Measurements from ENCODE around the gene FHIT. TPM values are rescaled to one million over a fixed set of nuclear protein-coding genes. Genes with fewer than 3 reads are reported as not detected.

FHIT gene
- total and polyA plus RNA-seq, 2 of the 4 experiments (the other 2 are of a cell fraction) = 0.07 TPM; not detected in 1

DNA sequence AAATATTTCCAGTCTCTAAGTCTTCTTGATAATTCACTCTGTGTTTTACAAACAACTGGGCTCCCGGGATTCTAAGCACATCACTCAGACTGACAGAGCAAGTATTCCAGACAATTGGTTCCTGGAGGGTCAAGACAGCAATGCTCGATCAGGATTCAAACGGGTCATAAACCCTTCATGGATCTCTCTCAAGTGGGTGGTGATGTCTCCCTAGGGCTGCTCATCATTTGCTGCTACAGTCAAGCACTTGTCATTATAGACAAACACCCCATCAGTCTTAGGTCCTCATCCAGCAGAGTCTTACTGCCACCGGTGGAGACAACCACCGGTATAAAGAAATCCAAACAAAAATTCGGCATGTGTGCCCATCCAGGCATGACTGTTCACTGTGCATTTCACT is 921.1 kb downstream of the FHIT start:
- no peak overlapping the region for H3K4me3 ChIP-seq (ENCODE audit: insufficient read depth, low read depth, low read length)
- no peak overlapping the region for H4K5ac ChIP-seq (ENCODE audit: low read depth, low read length)
- no peaks in the 10 kb centered on the region for H3K36me3 ChIP-seq (ENCODE audit: control insufficient read depth, insufficient read depth, low read length)
- H3K27ac ChIP-seq (ENCODE audit: insufficient read depth, low read length) = no peak overlapping the region
- ChIA-PET CTCF (no interaction called here), POLR2A (ENCODE audit: unreplicated experiment) (no interaction called here)
- no peaks in the 10 kb centered on the region for H3K79me1 ChIP-seq (ENCODE audit: low read depth in 1 of 2, low read length in 2 of 2)
- H3K18ac ChIP-seq (ENCODE audit: low read depth, low read length) = no peak overlapping the region
- no TSS peak for BruUV-seq (replicated peaks)
- peaks cover 14% of the 10 kb centered on the region for H3K27me3 ChIP-seq (ENCODE audit: control insufficient read depth, insufficient read depth, low read length)
- H3K9me3 ChIP-seq (ENCODE audit: control insufficient read depth, insufficient read depth, low read length) = no peaks in the 10 kb centered on the region; the same call in 1 of the 2 replicates
- no peak overlapping the region for H4K91ac ChIP-seq (ENCODE audit: insufficient read depth, low read depth, low read length)
- ATAC-seq (ENCODE audit: low read depth) (no peak), DNase-seq (no peak)
- H4K20me1 ChIP-seq (ENCODE audit: insufficient read depth, low read length) = no peaks in the 10 kb centered on the region
- no peak overlapping the region for H2BK120ac ChIP-seq (ENCODE audit: low read depth, low read length)
- no peak overlapping the region for H3K4ac ChIP-seq (ENCODE audit: low read depth, low read length)
- no peak overlapping the region for H3K9ac ChIP-seq (ENCODE audit: low read depth, low read length)
- H2BK5ac ChIP-seq (ENCODE audit: low read depth, low read length, poor library complexity, severe bottlenecking) = no peak overlapping the region
- TF ChIP-seq, protein P1, sequence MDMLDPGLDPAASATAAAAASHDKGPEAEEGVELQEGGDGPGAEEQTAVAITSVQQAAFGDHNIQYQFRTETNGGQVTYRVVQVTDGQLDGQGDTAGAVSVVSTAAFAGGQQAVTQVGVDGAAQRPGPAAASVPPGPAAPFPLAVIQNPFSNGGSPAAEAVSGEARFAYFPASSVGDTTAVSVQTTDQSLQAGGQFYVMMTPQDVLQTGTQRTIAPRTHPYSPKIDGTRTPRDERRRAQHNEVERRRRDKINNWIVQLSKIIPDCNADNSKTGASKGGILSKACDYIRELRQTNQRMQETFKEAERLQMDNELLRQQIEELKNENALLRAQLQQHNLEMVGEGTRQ (IDR thresholded peaks at IDR 0.05; ENCODE audit: low read depth, low read length) = no peak
- TF ChIP-seq, protein P2, sequence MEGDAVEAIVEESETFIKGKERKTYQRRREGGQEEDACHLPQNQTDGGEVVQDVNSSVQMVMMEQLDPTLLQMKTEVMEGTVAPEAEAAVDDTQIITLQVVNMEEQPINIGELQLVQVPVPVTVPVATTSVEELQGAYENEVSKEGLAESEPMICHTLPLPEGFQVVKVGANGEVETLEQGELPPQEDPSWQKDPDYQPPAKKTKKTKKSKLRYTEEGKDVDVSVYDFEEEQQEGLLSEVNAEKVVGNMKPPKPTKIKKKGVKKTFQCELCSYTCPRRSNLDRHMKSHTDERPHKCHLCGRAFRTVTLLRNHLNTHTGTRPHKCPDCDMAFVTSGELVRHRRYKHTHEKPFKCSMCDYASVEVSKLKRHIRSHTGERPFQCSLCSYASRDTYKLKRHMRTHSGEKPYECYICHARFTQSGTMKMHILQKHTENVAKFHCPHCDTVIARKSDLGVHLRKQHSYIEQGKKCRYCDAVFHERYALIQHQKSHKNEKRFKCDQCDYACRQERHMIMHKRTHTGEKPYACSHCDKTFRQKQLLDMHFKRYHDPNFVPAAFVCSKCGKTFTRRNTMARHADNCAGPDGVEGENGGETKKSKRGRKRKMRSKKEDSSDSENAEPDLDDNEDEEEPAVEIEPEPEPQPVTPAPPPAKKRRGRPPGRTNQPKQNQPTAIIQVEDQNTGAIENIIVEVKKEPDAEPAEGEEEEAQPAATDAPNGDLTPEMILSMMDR (conservative IDR thresholded peaks at IDR 0.05; ENCODE audit: low read depth, low read length) = no peak
- TF ChIP-seq FOS (IDR thresholded peaks at IDR 0.05; ENCODE audit: low read depth, low read length) = no peak
- TF ChIP-seq NFE2L2 (IDR thresholded peaks at IDR 0.05; ENCODE audit: low read depth, low read length) = no peak
- TF ChIP-seq SMC3 (IDR thresholded peaks at IDR 0.05; ENCODE audit: low read depth, low read length) = no peak
- TF ChIP-seq MXI1 (IDR thresholded peaks at IDR 0.05; ENCODE audit: borderline replicate concordance, low read depth, low read length) = no peak
- no peak for TF ChIP-seq CEBPB (IDR thresholded peaks at IDR 0.05; ENCODE audit: low read depth, low read length)
- TF ChIP-seq MAFK (IDR thresholded peaks at IDR 0.05; ENCODE audit: low read depth, low read length) = no peak
- no peak for TF ChIP-seq RAD21 (IDR thresholded peaks at IDR 0.05; ENCODE audit: low read length)
- TF ChIP-seq RCOR1 (IDR thresholded peaks at IDR 0.05; ENCODE audit: insufficient replicate concordance, low read length) = no peak
- TF ChIP-seq CHD1 (IDR thresholded peaks at IDR 0.05; ENCODE audit: low read depth, low read length) = no peak
- TF ChIP-seq, protein P3, sequence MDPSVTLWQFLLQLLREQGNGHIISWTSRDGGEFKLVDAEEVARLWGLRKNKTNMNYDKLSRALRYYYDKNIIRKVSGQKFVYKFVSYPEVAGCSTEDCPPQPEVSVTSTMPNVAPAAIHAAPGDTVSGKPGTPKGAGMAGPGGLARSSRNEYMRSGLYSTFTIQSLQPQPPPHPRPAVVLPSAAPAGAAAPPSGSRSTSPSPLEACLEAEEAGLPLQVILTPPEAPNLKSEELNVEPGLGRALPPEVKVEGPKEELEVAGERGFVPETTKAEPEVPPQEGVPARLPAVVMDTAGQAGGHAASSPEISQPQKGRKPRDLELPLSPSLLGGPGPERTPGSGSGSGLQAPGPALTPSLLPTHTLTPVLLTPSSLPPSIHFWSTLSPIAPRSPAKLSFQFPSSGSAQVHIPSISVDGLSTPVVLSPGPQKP (IDR thresholded peaks at IDR 0.05; ENCODE audit: borderline replicate concordance, low read depth, low read length) = no peak
- no peak for TF ChIP-seq POLR2A (IDR thresholded peaks at IDR 0.05; ENCODE audit: low read depth, low read length)
- TF ChIP-seq BHLHE40 (IDR thresholded peaks at IDR 0.05; ENCODE audit: low read depth, low read length) = no peak
- no peak overlapping the region for H3K14ac ChIP-seq (replicated peaks; ENCODE audit: low read depth, low read length)
- H3K4me1 ChIP-seq (ENCODE audit: control insufficient read depth, insufficient read depth, low read length) = no peaks in the 10 kb centered on the region
- no peaks in the 10 kb centered on the region for H3K9me1 ChIP-seq (ENCODE audit: insufficient read depth, low read length)
- no peak overlapping the region for H2AFZ ChIP-seq (replicated peaks; ENCODE audit: low read length, poor library complexity)
- no peak overlapping the region for H3K23ac ChIP-seq (ENCODE audit: low read depth, low read length)
- no peak overlapping the region for H2AK5ac ChIP-seq (ENCODE audit: low read depth, low read length)
- no peak overlapping the region for H2BK20ac ChIP-seq (ENCODE audit: low read depth, low read length)
- in situ Hi-C loops (cut with MboI; ENCODE audit: low sequenced_read_pairs) = no loop called here
- no peak overlapping the region for H2AK9ac ChIP-seq (replicated peaks; ENCODE audit: low read depth, low read length, poor library complexity)
- H4K8ac ChIP-seq (ENCODE audit: low read depth in 2 of 2, low read length in 2 of 2) = no peak overlapping the region
- dilution Hi-C loops (cut with HindIII; ENCODE audit: low sequenced_read_pairs, unreplicated experiment) = no loop called here
- WGBS, 2 experiments (ENCODE audit: extremely low coverage in 2 of 2, insufficient read length in 1 of 2) = no CpG with 5 or more reads among the region's 6 CpGs
- H3K56ac ChIP-seq (ENCODE audit: extremely low read depth, insufficient read depth, low read length) = no peak overlapping the region
- H3K4me2 ChIP-seq (ENCODE audit: low read depth, low read length) = no peak overlapping the region
- intact Hi-C loops (cut with micrococcal nuclease) = no loop called here
- no peak overlapping the region for H2BK15ac ChIP-seq (ENCODE audit: low read depth, low read length)
